Measurements from ENCODE around the gene PRPSAP2.
A peak's percentile ranks its signal among the peaks of the same experiment; 100 is the strongest.
"Not testable (repeated sequence)": the region's sequence is repeated elsewhere in the genome, so short reads cannot be mapped to it uniquely, and the experiment has no call there.

PRPSAP2 gene

GRCh38 chr17:18857864-18858566, at the start of gene PRPSAP2:
Gene PRPSAP2 (plus strand): TSS chr17:18858131. CDS start chr17:18865834, 7,703 bp downstream.
- peak; percentile 94 for DNase-seq

GRCh38 chr17:18815924-18816323, 42.0 kb upstream of the PRPSAP2 start:
- DNase-seq = not testable (repeated sequence)

- DNase-seq = peak; percentile 33
These were observed 41.2 kb upstream of the PRPSAP2 start for GRCh38 chr17:18816489-18817371.

GRCh38 chr17:18821430-18821829, 36.5 kb upstream of the PRPSAP2 start:
- not testable (repeated sequence) for DNase-seq

- DNase-seq = not testable (repeated sequence)
These were observed 30.3 kb upstream of the PRPSAP2 start for GRCh38 chr17:18827613-18828012.

- no peak for DNase-seq
These were observed 9.4 kb upstream of the PRPSAP2 start for GRCh38 chr17:18848501-18848900.

- no peak for DNase-seq
These were observed 7.3 kb upstream of the PRPSAP2 start for GRCh38 chr17:18850679-18851078.

- DNase-seq = no peak
These were observed 6.7 kb upstream of the PRPSAP2 start for GRCh38 chr17:18851201-18851600.

GRCh38 chr17:18854956-18855355, 3.0 kb upstream of the PRPSAP2 start:
- DNase-seq = no peak

GRCh38 chr17:18855831-18856569, 1.9 kb upstream of the PRPSAP2 start:
- peak; percentile 85 for DNase-seq

GRCh38 chr17:18856570-18856915, 1.4 kb upstream of the PRPSAP2 start:
- DNase-seq = no peak

GRCh38 chr17:18858567-18859245, 775 bp downstream of the PRPSAP2 start:
- no peak for DNase-seq

- no peak for DNase-seq
These were observed 1.3 kb downstream of the PRPSAP2 start for GRCh38 chr17:18859256-18859655.

- no peak for DNase-seq
These were observed 2.4 kb downstream of the PRPSAP2 start for GRCh38 chr17:18860161-18860972.

GRCh38 chr17:18862011-18862410, 4.1 kb downstream of the PRPSAP2 start:
- DNase-seq = no peak

- not testable (repeated sequence) for DNase-seq
These were observed 7.1 kb downstream of the PRPSAP2 start for GRCh38 chr17:18864996-18865395.

GRCh38 chr17:18866866-18867813, 9.2 kb downstream of the PRPSAP2 start:
- DNase-seq = no peak

- DNase-seq = no peak
These were observed 19.2 kb downstream of the PRPSAP2 start for GRCh38 chr17:18877104-18877645.

- DNase-seq = no peak
These were observed 30.9 kb downstream of the PRPSAP2 start for GRCh38 chr17:18888766-18889290.

- no peak for DNase-seq
These were observed 31.7 kb downstream of the PRPSAP2 start for GRCh38 chr17:18889658-18890057.

All from activated gamma-delta T cell treated with Interleukin-2 at 50 U/mL for 16 hours (primary cell).